IMR-90 (cell line): ENCODE measurements around the gene CDC42EP3.

Experiments
- FOS ChIP-seq: fragments of 150-350 bp; IDR thresholded peaks from 2 replicates; pipeline ENCODE4 v1.6.1; 2016; ENCODE audit warnings: low read depth, low read length
- POLR2A ChIP-seq: IDR thresholded peaks from 2 replicates; pipeline ENCODE4 v1.6.1; 2012; ENCODE audit warnings: mild to moderate bottlenecking, low read depth, low read length
- RFX5 ChIP-seq: IDR thresholded peaks from 2 replicates; pipeline ENCODE4 v1.8.0; 2012; ENCODE audit warnings: low read depth, mild to moderate bottlenecking, low read length, moderate library complexity
- TF ChIP-seq, protein P1 (sequence below): conservative IDR thresholded peaks from 2 replicates; pipeline ENCODE4 v1.5.1; 2012; ENCODE audit warnings: mild to moderate bottlenecking, low read depth, low read length, improper control_type of control experiment

DNA sequence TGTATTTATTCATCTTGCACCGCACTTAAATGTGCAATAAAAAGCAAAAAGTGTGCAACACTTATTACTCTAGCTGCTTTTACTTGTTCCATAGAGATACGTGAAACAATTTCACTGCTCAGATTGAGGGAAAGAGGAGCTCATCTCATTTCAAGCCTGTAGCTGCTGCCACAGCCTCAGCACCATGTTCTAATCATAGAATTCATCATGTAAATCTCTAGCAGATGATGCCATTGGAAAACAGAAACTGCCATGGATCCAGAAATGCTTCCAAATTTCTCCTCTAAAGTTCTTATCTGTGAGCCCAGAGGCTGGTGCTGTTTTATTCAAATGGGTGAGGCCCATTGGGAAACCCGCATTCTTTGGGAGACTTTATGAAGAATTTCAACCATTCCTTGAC lies 2.0 kb downstream of the CDC42EP3 start:
- TF ChIP-seq, protein P1, sequence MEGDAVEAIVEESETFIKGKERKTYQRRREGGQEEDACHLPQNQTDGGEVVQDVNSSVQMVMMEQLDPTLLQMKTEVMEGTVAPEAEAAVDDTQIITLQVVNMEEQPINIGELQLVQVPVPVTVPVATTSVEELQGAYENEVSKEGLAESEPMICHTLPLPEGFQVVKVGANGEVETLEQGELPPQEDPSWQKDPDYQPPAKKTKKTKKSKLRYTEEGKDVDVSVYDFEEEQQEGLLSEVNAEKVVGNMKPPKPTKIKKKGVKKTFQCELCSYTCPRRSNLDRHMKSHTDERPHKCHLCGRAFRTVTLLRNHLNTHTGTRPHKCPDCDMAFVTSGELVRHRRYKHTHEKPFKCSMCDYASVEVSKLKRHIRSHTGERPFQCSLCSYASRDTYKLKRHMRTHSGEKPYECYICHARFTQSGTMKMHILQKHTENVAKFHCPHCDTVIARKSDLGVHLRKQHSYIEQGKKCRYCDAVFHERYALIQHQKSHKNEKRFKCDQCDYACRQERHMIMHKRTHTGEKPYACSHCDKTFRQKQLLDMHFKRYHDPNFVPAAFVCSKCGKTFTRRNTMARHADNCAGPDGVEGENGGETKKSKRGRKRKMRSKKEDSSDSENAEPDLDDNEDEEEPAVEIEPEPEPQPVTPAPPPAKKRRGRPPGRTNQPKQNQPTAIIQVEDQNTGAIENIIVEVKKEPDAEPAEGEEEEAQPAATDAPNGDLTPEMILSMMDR = no peak
- TF ChIP-seq RFX5 (no peak), FOS (no peak), POLR2A (no peak)
